GM18505 (cell line): ENCODE results near the gene APOM.

Experiments used
- ATAC-seq: cut with Tn5 transposase; IDR thresholded peaks from one replicate; pipeline ENCODE4 v1.9.1; 2021; ENCODE audit not compliant: unreplicated experiment
- POLR2A ChIP-seq: IDR thresholded peaks from 4 replicates; pipeline ENCODE4 v1.6.1; 2011; ENCODE audit warnings: borderline replicate concordance; ENCODE audit not compliant: insufficient read depth, insufficient read length; ENCODE audit errors: extremely low read depth

Gene APOM

DNA sequence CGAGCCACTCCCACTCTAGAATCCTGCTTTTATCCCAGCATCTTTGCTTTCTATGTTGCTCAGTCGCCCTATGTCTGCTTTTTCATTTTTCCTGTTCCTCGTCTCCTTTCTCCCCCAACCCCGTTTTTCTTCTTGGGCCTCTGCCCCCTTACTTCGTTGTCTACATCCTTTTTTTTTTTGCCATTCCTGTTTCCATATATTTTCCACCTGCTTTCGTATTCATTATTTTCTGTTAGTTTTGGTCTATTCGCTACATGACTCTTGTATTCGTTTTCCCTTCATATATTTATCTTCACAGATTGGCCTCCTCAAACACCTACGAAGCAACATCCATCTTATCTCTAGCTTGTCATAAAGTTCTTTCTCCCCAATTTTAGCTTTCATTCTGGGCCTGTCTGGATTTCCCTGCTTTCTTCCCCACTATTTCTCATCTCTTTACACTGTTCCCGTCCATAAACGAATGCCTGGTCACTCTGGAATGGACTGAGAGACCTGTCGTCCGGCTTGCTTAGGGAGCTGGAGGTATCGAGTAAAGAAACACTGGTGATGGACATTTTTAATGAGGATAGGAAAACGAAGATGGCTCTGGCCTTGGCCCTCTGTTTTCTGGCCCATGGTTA, 34.3 kb upstream of the APOM start:
- ATAC-seq, result no peak
- no peak for TF ChIP-seq POLR2A

GRCh38 chr6:31621991-31622390, 33.7 kb upstream of the APOM start:
- TF ChIP-seq POLR2A, result no peak
- no peak for ATAC-seq

DNA sequence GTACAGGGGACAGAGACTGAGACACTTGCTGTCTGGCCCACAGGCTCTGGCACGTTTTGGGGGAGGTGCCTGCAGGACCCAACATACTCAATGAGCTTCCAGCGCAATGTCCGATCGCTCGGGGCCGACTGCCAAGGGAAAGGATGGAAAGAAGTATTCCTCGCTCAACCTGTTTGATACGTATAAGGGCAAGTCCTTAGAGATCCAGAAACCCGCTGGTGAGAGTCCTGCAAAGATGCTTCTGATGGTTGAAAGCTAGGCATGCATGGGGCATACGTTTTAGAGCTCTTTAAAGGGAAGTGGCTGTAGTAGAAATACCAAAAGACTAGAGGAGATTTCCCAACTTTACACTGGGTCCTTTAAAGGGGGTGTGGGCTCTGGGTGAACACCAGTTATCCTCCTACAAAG, 33.0 kb upstream of the APOM start:
- no peak for ATAC-seq
- TF ChIP-seq POLR2A, result no peak

- no peak for TF ChIP-seq POLR2A
- ATAC-seq, result no peak
Measured at GRCh38 chr6:31624070-31624469, 31.6 kb upstream of the APOM start.

GRCh38 chr6:31626952-31627351, 28.7 kb upstream of the APOM start:
- ATAC-seq, result no peak
- no peak for TF ChIP-seq POLR2A

DNA sequence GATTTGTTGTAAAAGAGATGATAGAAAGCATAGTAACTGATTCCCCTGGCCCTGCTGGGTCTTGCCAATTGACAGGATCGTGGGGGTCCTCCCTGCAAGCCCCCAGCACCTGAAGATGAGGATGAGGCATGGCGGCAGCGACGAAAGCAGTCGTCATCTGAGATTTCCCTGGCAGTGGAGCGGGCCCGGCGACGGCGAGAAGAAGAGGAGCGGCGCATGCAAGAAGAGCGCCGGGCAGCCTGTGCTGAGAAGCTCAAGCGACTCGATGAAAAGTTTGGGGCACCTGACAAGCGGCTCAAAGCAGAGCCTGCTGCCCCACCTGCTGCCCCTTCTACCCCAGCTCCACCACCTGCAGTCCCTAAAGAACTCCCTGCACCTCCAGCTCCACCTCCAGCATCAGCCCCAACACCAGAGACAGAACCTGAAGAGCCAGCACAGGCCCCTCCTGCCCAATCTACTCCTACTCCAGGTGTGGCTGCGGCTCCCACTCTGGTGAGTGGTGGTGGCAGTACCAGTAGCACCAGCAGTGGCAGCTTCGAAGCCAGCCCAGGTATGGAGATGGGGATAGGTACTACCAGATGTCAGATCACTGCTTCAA, 27.9 kb upstream of the APOM start:
- ATAC-seq, result no peak
- peak; percentile 32 for TF ChIP-seq POLR2A

GRCh38 chr6:31629014-31629413, 26.7 kb upstream of the APOM start:
- no peak for ATAC-seq
- no peak for TF ChIP-seq POLR2A

GRCh38 chr6:31630177-31630934, 25.3 kb upstream of the APOM start:
- no peak for ATAC-seq
- TF ChIP-seq POLR2A, result peak; percentile 19

DNA sequence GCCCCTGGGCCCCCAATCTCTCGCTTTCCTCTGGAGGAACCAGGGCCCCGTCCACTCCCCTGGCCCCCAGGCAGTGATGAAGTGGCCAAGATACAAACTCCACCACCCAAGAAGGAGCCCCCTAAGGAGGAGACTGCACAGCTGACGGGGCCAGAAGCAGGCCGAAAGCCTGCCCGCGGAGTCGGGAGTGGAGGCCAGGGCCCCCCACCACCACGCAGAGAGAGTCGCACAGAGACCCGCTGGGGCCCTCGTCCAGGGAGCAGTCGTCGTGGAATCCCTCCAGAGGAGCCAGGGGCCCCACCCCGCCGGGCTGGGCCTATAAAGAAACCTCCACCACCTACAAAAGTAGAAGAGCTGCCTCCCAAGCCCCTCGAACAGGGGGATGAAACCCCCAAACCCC, 24.5 kb upstream of the APOM start:
- no peak for ATAC-seq
- TF ChIP-seq POLR2A, result no peak

DNA sequence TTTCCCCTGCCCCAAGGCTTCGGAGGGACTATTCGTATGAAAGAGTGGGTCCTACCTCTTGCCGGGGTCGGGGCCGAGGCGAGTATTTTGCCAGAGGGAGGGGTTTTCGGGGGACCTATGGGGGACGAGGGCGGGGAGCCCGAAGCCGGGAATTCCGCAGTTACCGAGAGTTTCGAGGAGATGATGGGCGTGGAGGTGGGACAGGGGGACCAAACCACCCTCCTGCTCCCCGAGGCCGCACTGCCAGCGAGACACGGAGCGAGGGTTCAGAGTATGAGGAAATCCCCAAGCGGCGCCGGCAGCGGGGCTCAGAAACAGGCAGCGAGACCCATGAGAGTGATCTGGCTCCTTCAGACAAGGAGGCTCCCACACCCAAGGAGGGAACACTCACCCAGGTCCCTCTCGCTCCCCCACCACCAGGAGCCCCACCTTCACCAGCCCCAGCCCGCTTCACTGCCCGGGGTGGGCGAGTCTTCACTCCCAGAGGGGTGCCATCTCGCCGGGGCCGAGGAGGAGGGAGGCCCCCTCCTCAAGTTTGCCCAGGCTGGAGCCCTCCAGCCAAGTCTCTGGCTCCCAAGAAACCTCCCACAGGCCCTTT, 23.9 kb upstream of the APOM start:
- ATAC-seq, result no peak
- TF ChIP-seq POLR2A, result no peak

GRCh38 chr6:31632279-31632946, 23.3 kb upstream of the APOM start:
- TF ChIP-seq POLR2A, result peak; percentile 13

GRCh38 chr6:31633447-31633846, 22.2 kb upstream of the APOM start:
- TF ChIP-seq POLR2A, result peak; percentile 10
- no peak for ATAC-seq

More at GRCh38 chr6:31632279-31632946, 23.3 kb upstream of the APOM start:
- no peak for ATAC-seq

DNA sequence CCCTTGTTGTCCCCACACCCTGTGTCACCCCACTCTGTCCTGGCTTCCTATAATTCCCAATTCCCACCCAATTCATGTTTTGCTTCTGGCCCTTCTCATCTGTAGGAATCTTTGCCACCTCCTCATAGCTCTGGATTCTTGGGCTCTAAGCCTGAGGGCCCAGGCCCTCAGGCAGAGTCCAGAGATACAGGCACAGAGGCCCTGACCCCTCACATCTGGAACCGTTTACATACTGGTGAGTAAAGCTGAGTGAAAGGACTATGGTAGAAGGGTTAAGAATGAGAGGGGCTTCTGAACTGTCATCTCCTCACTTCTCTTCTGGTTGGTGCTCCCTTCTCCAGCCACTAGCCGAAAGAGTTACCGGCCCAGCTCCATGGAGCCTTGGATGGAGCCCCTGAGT, 21.6 kb upstream of the APOM start:
- no peak for TF ChIP-seq POLR2A
- no peak for ATAC-seq
